IMR-90 (cell line): ENCODE data around the gene DAB1.

Experiments used
- BHLHE40 ChIP-seq: fragments of 150-350 bp; IDR thresholded peaks from 2 replicates; pipeline ENCODE4 v1.6.1; 2016; ENCODE audit warnings: mild to moderate bottlenecking, low read depth, low read length
- CEBPB ChIP-seq: IDR thresholded peaks from 2 replicates; pipeline ENCODE4 v1.6.1; 2012; ENCODE audit warnings: low read depth, low read length, improper control_type of control experiment
- FOS ChIP-seq: fragments of 150-350 bp; IDR thresholded peaks from 2 replicates; pipeline ENCODE4 v1.6.1; 2016; ENCODE audit warnings: low read depth, low read length
- MAFK ChIP-seq: IDR thresholded peaks from 2 replicates; pipeline ENCODE4 v1.6.1; 2012; ENCODE audit warnings: low read depth, low read length, improper control_type of control experiment
- MAZ ChIP-seq: IDR thresholded peaks from 2 replicates; pipeline ENCODE4 v1.6.1; 2012; ENCODE audit warnings: low read depth, mild to moderate bottlenecking, low read length, improper control_type of control experiment, moderate library complexity, borderline replicate concordance
- POLR2A ChIP-seq: IDR thresholded peaks from 2 replicates; pipeline ENCODE4 v1.6.1; 2012; ENCODE audit warnings: mild to moderate bottlenecking, low read depth, low read length
- RAD21 ChIP-seq: IDR thresholded peaks from 2 replicates; pipeline ENCODE4 v1.6.1; 2012; ENCODE audit warnings: low read length, improper control_type of control experiment
- RCOR1 ChIP-seq: IDR thresholded peaks from 2 replicates; pipeline ENCODE4 v1.6.1; 2012; ENCODE audit warnings: mild to moderate bottlenecking, low read length, improper control_type of control experiment; ENCODE audit not compliant: insufficient replicate concordance
- RFX5 ChIP-seq: IDR thresholded peaks from 2 replicates; pipeline ENCODE4 v1.8.0; 2012; ENCODE audit warnings: low read depth, mild to moderate bottlenecking, low read length, moderate library complexity
- SMC3 ChIP-seq: fragments of 150-350 bp; IDR thresholded peaks from 2 replicates; pipeline ENCODE4 v1.6.1; 2016; ENCODE audit warnings: low read depth, mild to moderate bottlenecking, antibody characterized with exemption, low read length, moderate library complexity
- USF2 ChIP-seq: fragments of 150-350 bp; IDR thresholded peaks from 2 replicates; pipeline ENCODE4 v1.6.1; 2017; ENCODE audit warnings: mild to moderate bottlenecking, antibody characterized with exemption, low read length, low read depth
- TF ChIP-seq, protein P1 (sequence below): conservative IDR thresholded peaks from 2 replicates; pipeline ENCODE4 v1.5.1; 2012; ENCODE audit warnings: mild to moderate bottlenecking, low read depth, low read length, improper control_type of control experiment

GRCh38 chr1:56965191-56965590 is 458.7 kb downstream of the DAB1 start:
- no peak for TF ChIP-seq POLR2A
- TF ChIP-seq, protein P1, sequence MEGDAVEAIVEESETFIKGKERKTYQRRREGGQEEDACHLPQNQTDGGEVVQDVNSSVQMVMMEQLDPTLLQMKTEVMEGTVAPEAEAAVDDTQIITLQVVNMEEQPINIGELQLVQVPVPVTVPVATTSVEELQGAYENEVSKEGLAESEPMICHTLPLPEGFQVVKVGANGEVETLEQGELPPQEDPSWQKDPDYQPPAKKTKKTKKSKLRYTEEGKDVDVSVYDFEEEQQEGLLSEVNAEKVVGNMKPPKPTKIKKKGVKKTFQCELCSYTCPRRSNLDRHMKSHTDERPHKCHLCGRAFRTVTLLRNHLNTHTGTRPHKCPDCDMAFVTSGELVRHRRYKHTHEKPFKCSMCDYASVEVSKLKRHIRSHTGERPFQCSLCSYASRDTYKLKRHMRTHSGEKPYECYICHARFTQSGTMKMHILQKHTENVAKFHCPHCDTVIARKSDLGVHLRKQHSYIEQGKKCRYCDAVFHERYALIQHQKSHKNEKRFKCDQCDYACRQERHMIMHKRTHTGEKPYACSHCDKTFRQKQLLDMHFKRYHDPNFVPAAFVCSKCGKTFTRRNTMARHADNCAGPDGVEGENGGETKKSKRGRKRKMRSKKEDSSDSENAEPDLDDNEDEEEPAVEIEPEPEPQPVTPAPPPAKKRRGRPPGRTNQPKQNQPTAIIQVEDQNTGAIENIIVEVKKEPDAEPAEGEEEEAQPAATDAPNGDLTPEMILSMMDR: no peak
- no peak for TF ChIP-seq SMC3
- no peak for TF ChIP-seq CEBPB
- no peak for TF ChIP-seq RAD21
- TF ChIP-seq FOS: no peak
- no peak for TF ChIP-seq MAZ
- TF ChIP-seq RCOR1: no peak
- TF ChIP-seq BHLHE40: no peak
- TF ChIP-seq RFX5: no peak
- no peak for TF ChIP-seq USF2
- no peak for TF ChIP-seq MAFK
